Measurements from ENCODE around the gene RNF220. TPM values are rescaled to one million over a fixed set of nuclear protein-coding genes. Genes with fewer than 3 reads are reported as not detected.

The RNF220 gene
- polyA plus RNA-seq, 1 donor = 83.4 TPM

GRCh38 chr1:44568128-44568900 is 163.3 kb downstream of the RNF220 start:
- no CpG with 5 or more reads among the region's 10 CpGs for WGBS (ENCODE audit: insufficient coverage, low lambda C conversion rate)
- DNase-seq = no peak
- no peak overlapping the region for H3K27ac ChIP-seq (ENCODE audit: low read length)
- no peaks in the 10 kb centered on the region for H3K36me3 ChIP-seq (ENCODE audit: control insufficient read depth, insufficient read depth, low read length)
- H3K27me3 ChIP-seq (ENCODE audit: control insufficient read depth, insufficient read depth, low read length) = peaks cover 11% of the 10 kb centered on the region
- no peaks in the 10 kb centered on the region for H3K9me3 ChIP-seq (ENCODE audit: control insufficient read depth, low read depth, low read length)
- H3K4me3 ChIP-seq (ENCODE audit: low read length) = no peak overlapping the region
- H3K4me1 ChIP-seq (ENCODE audit: control insufficient read depth, insufficient read depth, low read length) = no peaks in the 10 kb centered on the region

- no peaks in the 10 kb centered on the region for H3K9me3 ChIP-seq (ENCODE audit: control insufficient read depth, low read depth, low read length)
- peaks cover 11% of the 10 kb centered on the region for H3K27me3 ChIP-seq (ENCODE audit: control insufficient read depth, insufficient read depth, low read length)
- DNase-seq = no peak
- no peaks in the 10 kb centered on the region for H3K36me3 ChIP-seq (ENCODE audit: control insufficient read depth, insufficient read depth, low read length)
- H3K27ac ChIP-seq (ENCODE audit: low read length) = no peak overlapping the region
- no CpG with 5 or more reads among the region's 4 CpGs for WGBS (ENCODE audit: insufficient coverage, low lambda C conversion rate)
- H3K4me1 ChIP-seq (ENCODE audit: control insufficient read depth, insufficient read depth, low read length) = no peaks in the 10 kb centered on the region
- H3K4me3 ChIP-seq (ENCODE audit: low read length) = no peak overlapping the region
These were observed 164.4 kb downstream of the RNF220 start for GRCh38 chr1:44569491-44569890.

GRCh38 chr1:44571712-44572571 is 166.9 kb downstream of the RNF220 start:
- no peak overlapping the region for H3K27ac ChIP-seq (ENCODE audit: low read length)
- no peak overlapping the region for H3K4me3 ChIP-seq (ENCODE audit: low read length)
- peaks cover 10% of the 10 kb centered on the region for H3K27me3 ChIP-seq (ENCODE audit: control insufficient read depth, insufficient read depth, low read length)
- 94% methylated on average over 2 of the region's 5 CpGs for WGBS (ENCODE audit: insufficient coverage, low lambda C conversion rate)
- H3K4me1 ChIP-seq (ENCODE audit: control insufficient read depth, insufficient read depth, low read length) = no peaks in the 10 kb centered on the region
- DNase-seq = peak in 1 of 2 donors; percentile 38
- no peaks in the 10 kb centered on the region for H3K9me3 ChIP-seq (ENCODE audit: control insufficient read depth, low read depth, low read length)
- no peaks in the 10 kb centered on the region for H3K36me3 ChIP-seq (ENCODE audit: control insufficient read depth, insufficient read depth, low read length)

- Histone ChIP-seq H3K36me3 (ENCODE audit: control insufficient read depth, insufficient read depth, low read length) (no peaks in the 10 kb centered on the region), H3K27me3 (ENCODE audit: control insufficient read depth, insufficient read depth, low read length) (peaks cover 10% of the 10 kb centered on the region), H3K4me3 (ENCODE audit: low read length) (no peak overlapping the region), H3K27ac (ENCODE audit: low read length) (no peak overlapping the region), H3K4me1 (ENCODE audit: control insufficient read depth, insufficient read depth, low read length) (no peaks in the 10 kb centered on the region), H3K9me3 (ENCODE audit: control insufficient read depth, low read depth, low read length) (no peaks in the 10 kb centered on the region)
- WGBS (ENCODE audit: insufficient coverage, low lambda C conversion rate) = no CpG with 5 or more reads among the region's 2 CpGs
- DNase-seq = no peak
These were observed 167.5 kb downstream of the RNF220 start for GRCh38 chr1:44572572-44572879.

GRCh38 chr1:44575396-44575795 is 170.3 kb downstream of the RNF220 start:
- H3K27me3 ChIP-seq (ENCODE audit: control insufficient read depth, insufficient read depth, low read length) = peaks cover 8% of the 10 kb centered on the region
- no peak for DNase-seq

GRCh38 chr1:44576456-44577150 is 171.5 kb downstream of the RNF220 start:
- 80% methylated on average over 1 of the region's 5 CpGs for WGBS (ENCODE audit: insufficient coverage, low lambda C conversion rate)
- DNase-seq = no peak
- no peaks in the 10 kb centered on the region for H3K36me3 ChIP-seq (ENCODE audit: control insufficient read depth, insufficient read depth, low read length)
- H3K27me3 ChIP-seq (ENCODE audit: control insufficient read depth, insufficient read depth, low read length) = peaks cover 4% of the 10 kb centered on the region
- H3K4me1 ChIP-seq (ENCODE audit: control insufficient read depth, insufficient read depth, low read length) = no peaks in the 10 kb centered on the region
- H3K4me3 ChIP-seq (ENCODE audit: low read length) = no peak overlapping the region
- H3K27ac ChIP-seq (ENCODE audit: low read length) = no peak overlapping the region
- no peaks in the 10 kb centered on the region for H3K9me3 ChIP-seq (ENCODE audit: control insufficient read depth, low read depth, low read length)

More at GRCh38 chr1:44575396-44575795, 170.3 kb downstream of the RNF220 start:
- H3K4me3 ChIP-seq (ENCODE audit: low read length) = no peak overlapping the region
- H3K4me1 ChIP-seq (ENCODE audit: control insufficient read depth, insufficient read depth, low read length) = no peaks in the 10 kb centered on the region
- H3K27ac ChIP-seq (ENCODE audit: low read length) = no peak overlapping the region
- WGBS (ENCODE audit: insufficient coverage, low lambda C conversion rate) = 100% methylated on average over 2 of the region's 4 CpGs
- no peaks in the 10 kb centered on the region for H3K36me3 ChIP-seq (ENCODE audit: control insufficient read depth, insufficient read depth, low read length)
- H3K9me3 ChIP-seq (ENCODE audit: control insufficient read depth, low read depth, low read length) = no peaks in the 10 kb centered on the region

- Histone ChIP-seq H3K4me3 (ENCODE audit: low read length) (no peak overlapping the region), H3K36me3 (ENCODE audit: control insufficient read depth, insufficient read depth, low read length) (no peaks in the 10 kb centered on the region), H3K4me1 (ENCODE audit: control insufficient read depth, insufficient read depth, low read length) (peaks cover 13% of the 10 kb centered on the region), H3K27me3 (ENCODE audit: control insufficient read depth, insufficient read depth, low read length) (peaks cover 10% of the 10 kb centered on the region), H3K9me3 (ENCODE audit: control insufficient read depth, low read depth, low read length) (no peaks in the 10 kb centered on the region), H3K27ac (ENCODE audit: low read length) (no peak overlapping the region)
- no peak for DNase-seq
- WGBS (ENCODE audit: insufficient coverage, low lambda C conversion rate) = no CpG with 5 or more reads among the region's 6 CpGs
These were observed 176.2 kb downstream of the RNF220 start for GRCh38 chr1:44581205-44581604.

- peak; percentile 87 to 93 for DNase-seq
- no CpG with 5 or more reads among the region's 6 CpGs for WGBS (ENCODE audit: insufficient coverage, low lambda C conversion rate)
- Histone ChIP-seq H3K27ac (ENCODE audit: low read length) (no peak overlapping the region), H3K27me3 (ENCODE audit: control insufficient read depth, insufficient read depth, low read length) (peaks cover 9% of the 10 kb centered on the region), H3K36me3 (ENCODE audit: control insufficient read depth, insufficient read depth, low read length) (no peaks in the 10 kb centered on the region), H3K9me3 (ENCODE audit: control insufficient read depth, low read depth, low read length) (no peaks in the 10 kb centered on the region), H3K4me3 (ENCODE audit: low read length) (no peak overlapping the region), H3K4me1 (ENCODE audit: control insufficient read depth, insufficient read depth, low read length) (peaks cover 35% of the 10 kb centered on the region)
These were observed 179.1 kb downstream of the RNF220 start for GRCh38 chr1:44584167-44584566.

- Histone ChIP-seq H3K27ac (ENCODE audit: low read length) (no peak overlapping the region), H3K9me3 (ENCODE audit: control insufficient read depth, low read depth, low read length) (no peaks in the 10 kb centered on the region), H3K27me3 (ENCODE audit: control insufficient read depth, insufficient read depth, low read length) (peaks cover 10% of the 10 kb centered on the region), H3K4me1 (ENCODE audit: control insufficient read depth, insufficient read depth, low read length) (peaks cover 35% of the 10 kb centered on the region), H3K36me3 (ENCODE audit: control insufficient read depth, insufficient read depth, low read length) (no peaks in the 10 kb centered on the region), H3K4me3 (ENCODE audit: low read length) (no peak overlapping the region)
- 40% methylated on average over 1 of the region's 4 CpGs for WGBS (ENCODE audit: insufficient coverage, low lambda C conversion rate)
- no peak for DNase-seq
These were observed 180.4 kb downstream of the RNF220 start for GRCh38 chr1:44585315-44585920.

Measured in large intestine (tissue), 3 donors.